Ovary (tissue), 9 donors: ENCODE results near the gene CUBN. TPM values are rescaled to one million over a fixed set of nuclear protein-coding genes. Genes with fewer than 3 reads are reported as not detected.

Experiments used
- DNase-seq, 5 donors: peaks; one replicate each; pipeline ENCODE4 v3.0.0-alpha.2; 2019 to 2020
- H3K27ac ChIP-seq, 2 donors: fragments of 200-600 bp; one replicate each; pipeline versions ENCODE4 v1.5.1 to v1.8.0; 2019 to 2022
- H3K27me3 ChIP-seq: fragments of 200-600 bp; one replicate; pipeline ENCODE4 v1.8.0; 2022
- H3K36me3 ChIP-seq: fragments of 200-600 bp; sonication (generic); one replicate; pipeline ENCODE4 v1.5.1; 2019
- H3K4me1 ChIP-seq: one replicate; pipeline ENCODE4 v1.8.1; 2013; ENCODE audit warnings: mild to moderate bottlenecking, moderate library complexity; ENCODE audit not compliant: insufficient read depth
- H3K4me3 ChIP-seq: fragments of 200-600 bp; sonication (generic); one replicate; pipeline ENCODE4 v1.5.1; 2017
- H3K9me3 ChIP-seq, 2 donors: fragments of 200-600 bp in 1 of 2; sonication (generic) in 1 of 2; one replicate each; pipeline versions ENCODE4 v1.5.1 to v1.8.1; 2013 to 2019; ENCODE audit warnings: mild to moderate bottlenecking in 1 of 2, moderate library complexity in 1 of 2
- CTCF ChIP-seq, 3 donors: fragments of 450-650 bp in 2 of 3; fragments of 200-600 bp in 1 of 3; IDR thresholded peaks; one replicate each; pipeline versions ENCODE4 v1.5.1 to v1.8.0; 2016 to 2022; ENCODE audit warnings: antibody characterized with exemption in 3 of 3, mild to moderate bottlenecking in 1 of 3
- EP300 ChIP-seq: sonication (generic); formaldehyde crosslinking; IDR thresholded peaks from one replicate; pipeline ENCODE4 v1.6.1; 2017; ENCODE audit warnings: antibody characterized with exemption
- POLR2A ChIP-seq: fragments of 450-650 bp; IDR thresholded peaks from one replicate; pipeline ENCODE4 v1.6.1; 2017; ENCODE audit warnings: antibody characterized with exemption, mild to moderate bottlenecking, moderate library complexity
- WGBS, 3 donors: extraction: QIAGEN DNeasy Blood & Tissue Kit in 1 of 3; methylation state at CpG; one replicate each; pipeline versions ENCODE4 v1.1.5 to v1.1.7; 2013 to 2017; 5-methylcytosine and 5-hydroxymethylcytosine counted together
- intact Hi-C, 4 donors: fragments of 100-400 bp; cut with DNase I; formaldehyde crosslinking; loops; one replicate each; pipeline versions ENCODE4 v1.11.0 to v1.15.1; 2022 to 2023
- polyA plus RNA-seq, 2 donors: library from polyadenylated mRNA; stranded (reverse); fragments of 200-250 nt in 1 of 2; fragments of 350-450 nt in 1 of 2; fragmentation: Illumina TruSeq in 1 of 2; extraction: RNeasy Lipid Tissue Mini Kit (QIAGEN cat#74804) in 1 of 2; gene quantifications; one replicate each; pipeline ENCODE4 v1.2.3, GENCODE V29; 2013 to 2014
- total RNA-seq, 7 donors: library from RNA; depleted of rRNA in 2 of 7; stranded (reverse); fragments of >200 nt in 2 of 7; fragmentation: NEBNext Ultra II Directional in 3 of 7; extraction: Animal tissue kit (Norgen Biotek cat#: 25700) in 3 of 7; gene quantifications; one replicate each; pipeline versions ENCODE4 v1.1.0 to v1.2.4, GENCODE V29; 2016 to 2023
- donor health status: DM: no; HTN: no; CAD: no; lungs with moderate emphysema.
- donor health status: DM: no; HTN: no; CAD: no.
- donor health status: Bipolar disorder and iron deficiency.
- donor health status: DM: yes; HTN: yes; CAD: no.
- donor health status: DM: no; HTN: no; CAD: no.
- donor health status: DM: yes; HTN: yes; CAD: no.

CUBN gene
- total and polyA plus RNA-seq, 9 donors: 1.9 to 5.8 (median 4.0) TPM

- intact Hi-C loops: no loop called here
- Histone ChIP-seq H3K27ac (peak overlapping the region in 1 of 2 donors; percentile 59), H3K4me3 (no peak overlapping the region), H3K36me3 (no peaks in the 10 kb centered on the region), H3K27me3 (no peaks in the 10 kb centered on the region), H3K4me1 (peaks cover 10% of the 10 kb centered on the region), H3K9me3 (no peaks in the 10 kb centered on the region)
- WGBS, 3 donors: 11 to 20% (median 18%) methylated on average over 9 of the region's 9 CpGs
- TF ChIP-seq POLR2A: no peak
- peak; percentile 72 for TF ChIP-seq EP300
- DNase-seq: peak; percentile 63 to 85 (median 72)
Observed at GRCh38 chr10:17029581-17030271, 99.9 kb downstream of the CUBN start.

GRCh38 chr10:17029239-17029580 lies 100.4 kb downstream of the CUBN start:
- intact Hi-C loops: no loop called here
- H3K4me1 ChIP-seq: peaks cover 10% of the 10 kb centered on the region

GRCh38 chr10:17028798-17029197 lies 100.8 kb downstream of the CUBN start:
- peaks cover 10% of the 10 kb centered on the region for H3K4me1 ChIP-seq
- H3K9me3 ChIP-seq: no peaks in the 10 kb centered on the region
- no peaks in the 10 kb centered on the region for H3K27me3 ChIP-seq
- peak overlapping the region in 1 of 2 donors; percentile 59 for H3K27ac ChIP-seq
- H3K4me3 ChIP-seq: no peak overlapping the region
- H3K36me3 ChIP-seq: no peaks in the 10 kb centered on the region
- intact Hi-C loops: no loop called here
- TF ChIP-seq POLR2A: no peak
- no peak for TF ChIP-seq EP300
- no peak for TF ChIP-seq CTCF (IDR thresholded peaks at IDR 0.05)
- 54 to 74% (median 60%) methylated on average over 4 of the region's 4 CpGs for WGBS, 3 donors
- DNase-seq: no peak

More at GRCh38 chr10:17029239-17029580, 100.4 kb downstream of the CUBN start:
- WGBS, 3 donors: 18 to 30% (median 19%) methylated on average over 4 of the region's 4 CpGs
- Histone ChIP-seq H3K9me3 (no peaks in the 10 kb centered on the region), H3K4me3 (no peak overlapping the region), H3K27ac (peak overlapping the region in 1 of 2 donors; percentile 59), H3K36me3 (no peaks in the 10 kb centered on the region), H3K27me3 (no peaks in the 10 kb centered on the region)
- TF ChIP-seq EP300 (no peak), CTCF (IDR thresholded peaks at IDR 0.05) (no peak), POLR2A (no peak)
- DNase-seq: no peak

GRCh38 chr10:17026686-17027485 lies 102.7 kb downstream of the CUBN start:
- TF ChIP-seq EP300 (no peak), CTCF (IDR thresholded peaks at IDR 0.05) (no peak), POLR2A (no peak)
- no peak for DNase-seq
- intact Hi-C loops: no loop called here
- no peak overlapping the region for H3K4me3 ChIP-seq
- no peaks in the 10 kb centered on the region for H3K36me3 ChIP-seq
- no peak overlapping the region for H3K27ac ChIP-seq
- H3K27me3 ChIP-seq: no peaks in the 10 kb centered on the region
- 91 to 97% (median 94%) methylated on average over 6 of the region's 6 CpGs for WGBS, 3 donors
- no peaks in the 10 kb centered on the region for H3K9me3 ChIP-seq
- H3K4me1 ChIP-seq: peaks cover 13% of the 10 kb centered on the region
